Hematopoietic multipotent progenitor cell treated with erythropoietin and hydrocortisone succinate and interleukin-3 and kit ligand, for 17 days (in vitro differentiated cells): ENCODE data around the gene CERS4.
"Not testable (repeated sequence)": the region's sequence is repeated elsewhere in the genome, so short reads cannot be mapped to it uniquely, and the experiment has no call there.

ENCODE experiments used
- DNase-seq: peaks from one replicate; pipeline ENCODE4 v3.0.0-alpha.2; 2015; ENCODE audit warnings: low spot score

CERS4 gene

DNA sequence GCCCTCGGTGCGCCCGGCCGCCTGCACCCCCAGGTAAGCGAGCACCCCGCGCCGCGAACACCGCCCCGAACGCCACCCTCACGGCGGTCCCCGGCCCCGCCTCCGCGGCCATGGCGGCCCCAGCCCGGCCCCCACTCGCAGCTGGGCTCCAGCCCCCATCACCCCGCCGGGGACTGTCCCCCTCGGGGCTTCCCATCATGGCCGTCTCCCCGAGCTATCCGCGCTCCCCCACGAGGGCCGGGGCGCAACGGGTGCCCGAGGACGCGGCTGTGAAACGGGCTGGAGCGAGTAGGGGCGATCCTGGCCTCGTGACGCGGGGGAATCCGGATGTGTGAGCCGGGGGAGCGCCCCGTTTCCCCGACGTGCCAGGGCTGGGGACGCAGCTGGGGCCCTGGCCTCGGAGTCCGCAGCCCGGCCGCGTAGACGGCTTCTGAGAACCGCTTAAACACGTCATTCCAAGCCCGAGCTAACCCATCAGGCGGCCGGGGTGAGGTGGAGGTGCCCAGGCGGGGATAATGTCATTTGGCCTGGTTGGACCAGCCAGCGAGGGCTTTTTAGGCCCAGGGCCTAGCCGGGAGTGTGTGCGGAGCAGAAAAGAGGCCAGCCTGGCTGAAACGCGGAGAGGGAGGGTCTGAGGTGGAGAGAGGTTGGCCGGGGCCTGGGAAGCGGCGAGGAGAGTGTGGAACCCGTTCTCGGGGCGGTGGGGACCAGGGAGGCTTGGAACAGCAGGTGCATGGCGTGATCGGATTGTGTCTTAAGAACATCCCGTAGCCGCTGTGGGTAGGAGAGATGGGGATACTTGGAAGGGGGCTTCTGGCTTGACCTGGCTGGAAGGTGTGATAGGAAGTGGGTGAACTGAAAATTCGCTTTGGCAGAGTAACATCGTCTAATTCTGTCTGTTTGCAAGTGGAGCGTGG is 550 bp downstream of the CERS4 start:
- DNase-seq, result no peak

DNA sequence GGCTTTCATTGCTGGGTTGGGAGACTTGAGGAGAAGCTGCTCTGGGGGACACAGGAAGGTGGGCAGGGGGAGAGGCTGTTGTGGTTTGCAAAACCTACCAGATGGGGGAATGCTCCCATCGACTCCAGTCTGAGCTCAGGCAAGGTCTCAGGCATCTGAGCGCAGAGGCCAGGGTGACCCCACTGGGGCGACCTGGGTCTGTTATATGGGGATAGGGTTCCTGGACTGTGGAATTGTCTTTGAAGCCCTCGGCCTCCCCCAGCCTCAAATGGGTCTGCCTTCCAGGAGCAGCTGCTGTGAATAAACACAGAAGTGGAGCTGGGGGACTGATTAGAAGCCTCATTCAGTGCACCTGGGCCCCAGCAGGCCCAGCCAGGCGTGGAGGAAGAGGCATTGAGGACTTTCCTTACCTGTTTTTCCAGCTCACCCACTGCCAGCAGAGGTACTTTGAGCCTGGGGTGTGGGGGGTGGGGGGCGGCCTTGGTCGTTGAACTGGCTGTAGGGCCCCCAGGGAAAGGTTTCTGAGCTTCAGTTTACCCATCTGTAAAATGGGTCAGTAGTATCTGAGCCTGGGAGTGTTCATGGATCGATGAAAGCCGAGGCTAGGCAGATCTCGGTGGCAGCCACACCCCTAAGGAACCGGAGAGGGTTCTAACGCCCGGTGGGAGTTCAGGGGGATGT is 1.4 kb downstream of the CERS4 start:
- no peak for DNase-seq

DNA sequence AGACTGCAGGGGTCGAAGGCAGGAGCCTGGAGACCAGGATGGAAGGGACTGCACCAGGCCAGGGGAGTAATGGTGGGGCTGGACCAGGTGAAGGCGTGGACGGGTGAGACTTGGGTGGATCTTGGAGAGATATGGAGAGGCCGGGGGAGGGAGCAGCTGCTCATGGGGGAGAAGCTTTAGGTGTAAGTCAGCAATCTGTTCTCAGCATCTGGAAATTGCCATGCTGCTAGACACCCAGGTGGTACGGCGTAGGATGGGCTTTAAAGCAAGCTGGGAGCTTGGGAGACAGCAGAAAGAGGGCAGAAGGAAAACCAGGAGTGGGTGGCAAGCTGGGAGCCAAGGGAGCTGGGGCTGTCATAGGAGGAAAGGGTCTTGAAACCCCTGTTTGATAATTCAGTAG is 3.0 kb downstream of the CERS4 start:
- no peak for DNase-seq

DNA sequence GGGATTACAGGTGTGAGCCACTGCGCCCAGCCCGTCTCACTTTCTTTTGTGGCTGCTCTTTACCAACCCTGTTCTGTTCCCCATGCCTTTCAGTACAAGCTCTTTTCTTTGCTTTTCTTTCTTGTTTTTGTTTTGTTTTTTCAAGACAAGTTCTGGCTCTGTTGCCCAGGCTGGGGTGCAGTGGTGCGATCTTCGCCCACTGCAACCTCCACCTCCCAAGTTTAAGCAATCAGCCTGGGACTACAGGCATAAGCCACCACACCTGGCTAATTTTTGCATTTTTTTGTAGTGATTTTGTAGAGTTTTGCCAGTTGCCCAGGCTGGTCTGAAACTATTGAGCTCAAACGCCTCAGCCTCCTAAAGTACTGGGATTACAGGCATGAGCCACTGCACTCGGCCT is 3.7 kb downstream of the CERS4 start:
- no peak for DNase-seq

DNA sequence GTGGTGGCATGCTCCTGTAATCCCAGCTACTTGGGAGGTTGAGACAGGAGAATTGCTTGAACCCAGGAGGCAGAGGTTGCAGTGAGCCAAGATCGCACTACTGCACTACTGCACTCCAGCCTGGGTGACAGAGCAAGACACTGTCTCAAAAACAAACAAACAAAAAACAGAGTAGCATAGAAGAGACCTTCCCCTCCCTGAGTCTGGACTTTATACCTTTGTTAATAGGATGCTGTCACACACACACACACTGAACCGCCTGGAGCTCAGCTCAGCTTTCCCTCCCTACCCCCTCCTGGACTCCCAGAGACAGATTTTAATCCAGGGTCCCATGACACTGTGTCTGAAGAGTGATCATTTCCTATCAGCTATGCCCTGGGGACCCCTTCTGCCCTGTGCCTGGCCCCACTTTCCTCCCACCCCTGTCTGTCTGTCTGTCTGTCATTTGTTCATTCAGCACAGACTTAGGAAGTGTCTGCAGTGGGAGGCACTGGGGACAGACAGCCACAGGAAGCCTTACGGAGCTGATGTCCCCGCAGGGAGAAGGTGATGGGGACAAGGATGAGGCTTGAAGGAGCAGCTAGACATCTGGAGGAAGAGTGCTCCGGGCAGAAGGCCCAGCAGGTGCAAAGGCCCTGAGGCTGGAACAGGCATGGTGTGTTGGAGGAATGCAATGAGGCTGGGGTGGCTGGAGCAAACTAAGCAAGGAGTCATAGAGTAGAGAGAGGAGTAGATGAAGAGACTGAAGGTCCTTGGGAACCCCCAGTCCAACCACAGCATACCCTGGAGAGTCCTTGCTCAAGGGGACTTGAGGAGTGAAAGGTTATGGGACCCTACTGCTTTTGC is 4.9 kb downstream of the CERS4 start:
- DNase-seq, result no peak

DNA sequence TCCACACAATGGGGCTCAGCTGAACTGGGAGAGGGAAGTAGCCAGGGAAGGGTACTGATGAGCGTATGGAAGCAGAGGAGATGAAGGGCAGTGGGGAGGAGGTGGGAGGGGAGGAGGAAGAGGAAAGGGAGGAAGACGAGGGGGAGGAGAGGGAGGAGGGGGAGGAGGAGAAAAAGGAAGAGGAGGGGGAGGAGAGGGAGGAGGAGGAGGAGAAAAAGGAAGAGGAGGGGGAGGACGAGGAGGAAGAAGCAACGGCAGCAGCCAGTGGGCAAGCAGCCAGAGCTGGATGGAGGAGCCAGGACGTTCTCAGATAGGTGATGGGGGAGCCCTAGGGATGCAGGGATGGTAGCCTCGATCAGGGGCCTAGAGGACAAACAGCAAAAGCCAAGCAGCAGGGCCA is 5.6 kb downstream of the CERS4 start:
- DNase-seq, result no peak

DNA sequence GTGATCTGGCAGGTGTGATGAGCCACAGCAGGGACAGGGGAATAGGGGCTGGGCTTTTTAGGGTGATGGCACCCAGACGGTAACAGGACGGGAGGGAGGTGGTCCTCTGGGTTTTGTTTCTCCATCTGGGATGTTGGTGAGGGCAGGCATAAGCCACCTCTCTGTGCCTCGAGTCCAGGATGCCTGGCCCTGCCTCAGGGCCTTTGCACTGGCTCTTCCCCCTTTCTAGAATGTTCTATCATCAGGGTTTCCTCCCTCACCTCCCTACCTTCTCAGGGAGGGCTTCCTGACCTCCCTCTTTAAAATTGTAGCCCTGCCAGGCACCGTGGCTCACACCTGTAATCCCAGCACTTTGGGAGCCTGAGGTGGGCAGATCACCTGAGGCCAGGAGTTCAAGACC is 6.6 kb downstream of the CERS4 start:
- DNase-seq, result no peak

DNA sequence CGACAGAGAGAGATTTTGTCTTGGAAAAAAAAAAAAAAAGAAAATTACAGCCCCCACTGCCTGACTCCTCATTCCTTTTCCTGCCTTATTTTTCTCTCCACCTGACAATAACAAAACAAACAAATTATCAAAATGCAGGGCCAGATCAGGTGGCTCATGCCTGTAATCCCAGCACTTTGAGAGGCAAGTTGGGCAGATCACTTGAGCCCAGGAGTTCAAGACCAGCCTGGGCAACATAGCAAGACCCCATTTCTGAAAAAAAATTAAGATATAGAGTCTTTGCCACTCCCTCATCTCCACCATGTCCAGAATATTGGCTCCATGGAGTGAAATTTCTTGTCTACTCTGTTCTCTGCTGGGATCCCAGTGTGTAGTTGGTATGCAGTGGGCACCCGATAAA is 7.2 kb downstream of the CERS4 start:
- no peak for DNase-seq

DNA sequence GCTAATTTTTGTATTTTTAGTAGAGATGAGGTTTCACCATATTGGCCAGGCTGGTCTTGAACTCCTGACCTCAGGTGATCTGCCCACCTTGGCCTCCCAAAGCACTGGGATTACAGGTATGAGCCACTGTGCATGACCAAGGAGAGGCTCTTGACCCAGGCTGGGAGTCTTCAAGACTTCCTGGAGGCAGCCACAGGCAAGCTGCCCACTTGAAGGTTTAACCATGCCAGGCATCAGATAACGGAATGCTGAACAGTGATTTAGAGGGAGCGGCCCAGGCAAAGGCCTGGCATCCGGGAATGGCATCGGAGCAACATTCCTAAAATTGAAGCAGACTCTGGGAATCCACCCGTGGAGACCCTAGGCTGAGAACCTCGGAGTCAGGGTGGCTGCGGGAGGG is 9.0 kb downstream of the CERS4 start:
- DNase-seq, result not testable (repeated sequence)

DNA sequence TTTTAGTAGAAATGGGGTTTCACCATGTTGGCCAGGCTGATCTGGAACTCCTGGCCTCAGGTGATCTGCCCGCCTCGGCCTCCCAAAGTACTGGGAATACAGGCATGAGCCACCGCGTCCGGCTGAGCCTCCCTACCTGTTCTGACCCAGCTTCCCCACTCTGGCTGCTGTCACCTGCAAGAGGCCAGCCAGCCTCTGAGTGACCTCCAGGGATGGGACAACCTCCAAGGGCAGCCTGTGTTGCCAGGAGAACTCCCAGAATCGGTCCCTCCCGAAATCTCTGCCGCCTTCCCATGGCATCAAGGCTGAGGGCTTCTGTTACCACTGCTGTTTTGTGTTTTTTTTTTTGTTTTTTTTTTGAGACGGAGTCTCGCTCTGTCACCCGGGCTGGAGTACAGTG is 11.3 kb downstream of the CERS4 start:
- no peak for DNase-seq

DNA sequence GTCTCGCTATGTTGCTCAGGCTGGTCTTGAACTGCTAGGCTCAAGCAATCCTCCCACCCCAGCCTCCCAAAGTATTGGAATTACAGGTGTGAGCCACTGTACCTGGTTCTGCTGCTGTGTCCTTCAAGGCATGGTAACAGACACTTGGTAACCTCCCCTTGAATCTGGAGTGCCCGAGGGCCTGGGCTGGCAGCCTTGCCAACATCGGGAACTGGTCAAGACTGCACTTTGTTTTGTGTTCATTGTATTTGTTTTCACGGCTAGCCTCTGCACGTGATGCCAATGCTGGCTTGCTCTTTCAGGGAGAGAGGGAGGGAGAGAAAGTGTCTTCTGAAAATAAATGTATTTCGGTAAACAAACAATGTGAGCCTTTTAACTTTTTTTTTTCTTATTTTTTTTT is 12.0 kb downstream of the CERS4 start:
- no peak for DNase-seq

DNA sequence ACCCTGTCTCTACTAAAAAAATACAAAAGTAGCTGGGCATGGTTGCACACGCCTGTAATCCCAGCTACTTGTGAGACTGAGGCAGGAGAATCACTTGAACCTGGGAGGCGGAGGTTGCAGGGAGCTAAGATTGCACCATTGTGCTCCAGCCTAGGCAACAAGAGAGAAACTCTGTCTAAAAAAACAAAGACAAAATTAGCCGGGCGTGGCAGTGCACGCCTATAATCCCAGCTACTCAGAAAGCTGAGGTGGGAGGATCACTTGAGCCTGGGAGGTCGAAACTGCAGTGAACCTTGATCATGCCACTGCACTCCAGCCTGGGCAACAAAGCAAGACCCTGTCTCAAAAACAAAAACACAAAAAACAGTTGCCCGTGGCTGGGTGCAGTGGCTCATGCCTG is 14.3 kb downstream of the CERS4 start:
- not testable (repeated sequence) for DNase-seq

DNA sequence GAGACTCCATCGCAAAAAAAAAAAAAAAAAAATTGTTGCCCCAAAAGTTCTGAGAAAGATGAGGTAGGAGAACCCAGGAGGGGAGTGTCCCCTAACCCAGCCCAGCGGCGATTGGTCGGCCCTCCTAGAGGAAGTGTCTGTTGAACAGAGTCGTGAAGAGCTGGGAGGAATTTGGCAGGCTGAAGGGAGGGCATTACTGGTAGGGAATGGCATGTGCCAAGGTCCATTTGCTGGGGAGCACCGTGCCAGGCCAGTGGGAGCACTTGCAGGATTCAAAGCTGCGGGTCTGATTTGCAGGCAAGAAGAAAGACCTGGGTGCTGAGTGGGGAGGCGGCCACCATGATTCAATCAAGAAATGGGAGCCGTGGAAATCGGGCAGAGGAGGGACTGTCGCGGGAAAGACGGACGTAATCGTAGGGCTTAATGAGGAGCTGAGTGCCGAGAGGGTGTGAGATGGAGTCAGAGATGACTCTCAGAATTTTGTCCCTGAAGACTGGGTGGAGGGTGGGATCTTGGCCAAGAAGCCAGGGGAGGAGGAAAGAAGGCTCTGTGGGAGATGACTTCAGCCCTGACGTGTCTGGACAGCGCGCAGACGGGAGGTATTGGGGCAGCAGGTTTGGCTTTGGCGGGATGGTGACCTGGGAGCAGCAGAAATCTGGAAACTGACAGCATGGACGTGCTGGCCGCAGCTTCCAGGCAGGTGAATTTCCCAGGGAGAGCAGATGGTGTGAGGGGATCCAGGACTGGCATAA is 15.4 kb downstream of the CERS4 start:
- DNase-seq, result no peak

DNA sequence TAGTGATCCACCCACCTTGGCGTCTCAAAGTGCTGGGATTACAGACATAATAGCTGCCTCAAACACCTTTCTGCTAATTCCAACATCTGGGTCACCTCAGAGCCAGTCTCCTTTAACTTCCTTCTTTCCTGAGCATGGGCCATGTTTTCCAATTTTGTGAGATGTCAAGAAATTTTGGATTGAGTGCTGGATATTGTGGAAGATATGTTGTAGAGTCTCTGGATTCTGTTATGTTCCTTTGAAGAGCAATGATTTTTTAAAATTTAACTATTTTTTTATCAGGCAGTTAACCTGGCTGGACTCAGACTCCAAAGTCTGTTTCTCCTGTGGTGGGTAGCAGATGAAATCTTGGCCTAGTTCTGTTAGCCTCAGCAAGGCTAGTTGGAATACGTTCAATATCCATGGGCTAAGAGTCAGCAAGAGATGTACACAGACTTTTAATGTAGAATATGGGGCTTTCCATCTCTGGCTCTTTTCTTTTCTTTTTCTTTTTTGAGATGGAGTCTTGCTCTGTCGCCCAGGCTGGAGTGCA is 22.0 kb downstream of the CERS4 start:
- DNase-seq, result no peak

DNA sequence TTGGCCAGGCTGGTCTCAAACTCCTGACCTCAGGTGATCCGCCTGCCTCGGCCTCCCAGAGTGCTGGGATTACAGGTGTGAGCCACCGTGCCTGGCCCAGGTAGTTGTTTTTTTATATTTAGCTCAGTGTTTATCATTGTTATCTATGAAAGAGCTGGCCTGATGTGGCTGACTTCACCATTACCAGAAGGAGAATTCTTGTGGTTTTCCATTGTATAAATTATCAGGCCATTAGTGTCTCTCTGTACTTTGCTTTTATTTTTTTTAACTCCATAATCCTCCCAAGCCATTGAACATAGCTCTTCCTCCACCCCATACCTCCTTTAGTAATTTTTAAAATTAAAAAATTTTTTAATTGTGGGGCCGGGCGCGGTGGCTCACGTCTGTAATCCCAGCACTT is 24.2 kb downstream of the CERS4 start:
- DNase-seq, result no peak

DNA sequence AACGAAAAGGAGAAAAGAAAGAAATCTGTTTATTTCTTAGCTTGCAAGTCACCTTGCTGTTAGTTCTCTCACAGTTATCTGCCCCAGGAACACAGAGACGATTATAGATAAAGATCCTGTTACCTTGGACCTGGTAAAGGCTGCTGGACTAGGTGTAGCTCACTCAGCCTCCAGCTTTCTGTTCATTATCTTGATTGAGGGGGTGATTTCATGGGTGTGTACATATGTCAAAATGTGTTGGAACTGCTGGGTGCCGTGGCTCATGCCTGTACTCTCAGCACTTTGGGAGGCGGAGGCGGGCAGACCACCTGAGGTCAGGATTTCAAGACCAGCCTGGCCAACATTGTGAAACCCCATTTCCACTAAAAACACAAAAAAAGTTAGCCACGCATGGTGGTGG is 27.9 kb downstream of the CERS4 start:
- DNase-seq, result no peak

DNA sequence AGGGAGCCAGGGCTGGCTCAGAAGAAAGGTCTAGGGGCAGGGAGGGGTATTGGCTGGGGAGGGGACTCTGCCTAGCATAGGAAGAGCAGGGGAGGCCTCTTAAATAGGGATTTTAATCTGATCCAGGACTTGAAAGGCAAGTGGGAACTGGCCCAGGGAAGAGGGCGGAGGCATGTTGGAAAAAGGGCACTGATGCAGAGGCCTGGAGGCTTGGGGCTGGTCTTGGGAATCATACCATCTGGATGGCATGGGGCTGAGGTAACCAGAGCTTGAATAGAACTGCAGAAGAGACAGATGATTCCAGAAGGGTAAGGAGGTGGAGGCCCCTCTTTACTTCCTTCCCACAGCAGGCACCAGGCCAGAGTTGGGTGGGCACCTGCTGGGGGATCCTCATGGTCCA is 29.1 kb downstream of the CERS4 start:
- DNase-seq, result no peak

DNA sequence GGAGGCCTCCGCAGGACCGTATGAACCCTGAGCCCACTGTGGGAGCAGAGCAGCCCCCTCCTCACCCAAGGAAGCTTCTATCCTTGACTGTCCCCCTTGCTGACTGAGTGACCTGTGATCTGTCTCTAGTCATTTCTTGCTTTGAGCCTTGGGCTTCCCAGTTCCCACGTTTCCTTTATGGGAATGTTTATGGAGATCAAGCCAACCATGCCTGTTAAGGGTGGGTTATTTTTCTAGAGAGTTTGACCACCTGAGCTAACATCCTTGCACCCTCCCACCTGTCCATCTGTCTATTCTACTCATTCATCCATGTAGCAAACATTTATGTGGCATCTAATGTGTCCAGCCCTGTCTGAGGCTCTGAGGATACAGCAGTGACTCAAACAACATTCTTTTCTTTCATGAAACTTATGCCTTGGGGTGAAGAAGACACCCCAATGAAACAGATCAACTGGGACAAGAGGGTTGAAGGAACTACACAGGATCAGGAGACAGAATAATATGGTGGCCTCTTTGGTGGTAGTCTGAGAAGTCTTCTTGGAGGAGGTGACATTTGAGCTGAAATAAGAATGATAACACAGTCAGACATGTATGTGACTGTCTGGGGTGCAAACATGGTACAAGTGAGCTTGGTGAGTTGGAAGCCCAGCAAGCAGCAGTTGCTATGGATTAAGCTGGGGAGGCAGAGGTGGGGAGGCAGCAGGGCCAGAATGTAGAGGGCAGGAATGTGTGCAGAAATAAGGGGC is 30.5 kb downstream of the CERS4 start:
- DNase-seq, result no peak

DNA sequence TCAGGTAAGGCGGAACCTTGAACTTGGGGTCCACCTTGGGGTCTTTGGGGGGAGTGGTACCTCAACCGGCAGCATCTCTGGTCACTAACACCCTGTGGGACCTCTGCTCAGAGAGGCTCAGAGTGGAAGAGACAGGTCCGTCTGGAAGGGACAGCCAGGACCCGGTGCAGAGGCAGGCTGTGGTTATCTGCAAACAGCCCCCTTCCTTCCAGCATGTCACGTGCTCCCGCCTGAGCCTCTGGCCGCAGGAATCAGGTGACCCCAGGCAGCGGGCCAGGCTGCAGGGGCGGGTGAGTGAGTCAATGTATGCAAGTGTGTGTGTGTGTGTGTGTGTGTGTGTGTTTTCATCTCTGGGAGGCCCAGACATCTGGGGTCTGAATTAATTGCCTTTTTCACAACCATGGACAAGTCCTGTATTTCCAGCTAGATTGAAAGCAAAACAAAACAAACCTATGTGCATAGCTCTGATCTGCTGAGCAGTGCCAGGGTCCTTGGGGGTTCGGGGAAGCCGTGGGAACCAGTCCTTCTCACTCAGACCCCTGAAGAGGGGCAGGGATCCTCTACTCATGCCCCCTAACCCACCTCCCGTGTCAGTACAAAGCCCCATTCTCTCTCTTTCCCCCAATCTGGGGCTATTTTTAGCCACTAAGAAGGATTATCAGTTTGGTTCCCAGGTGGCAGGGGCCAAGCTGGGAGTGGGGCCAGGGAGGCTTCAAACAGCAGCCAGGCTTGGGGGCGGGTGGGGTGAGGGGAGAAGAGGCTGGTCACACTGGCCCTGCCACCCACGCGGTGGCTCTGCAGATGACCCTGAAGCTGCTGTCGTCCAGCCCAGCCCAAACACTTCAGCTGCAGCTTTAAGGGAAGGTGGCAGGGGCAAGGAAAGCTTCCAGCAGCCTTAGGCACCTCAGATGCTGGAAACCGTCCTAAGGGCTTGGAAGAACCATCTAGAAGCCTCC is 31.4 kb downstream of the CERS4 start:
- no peak for DNase-seq

DNA sequence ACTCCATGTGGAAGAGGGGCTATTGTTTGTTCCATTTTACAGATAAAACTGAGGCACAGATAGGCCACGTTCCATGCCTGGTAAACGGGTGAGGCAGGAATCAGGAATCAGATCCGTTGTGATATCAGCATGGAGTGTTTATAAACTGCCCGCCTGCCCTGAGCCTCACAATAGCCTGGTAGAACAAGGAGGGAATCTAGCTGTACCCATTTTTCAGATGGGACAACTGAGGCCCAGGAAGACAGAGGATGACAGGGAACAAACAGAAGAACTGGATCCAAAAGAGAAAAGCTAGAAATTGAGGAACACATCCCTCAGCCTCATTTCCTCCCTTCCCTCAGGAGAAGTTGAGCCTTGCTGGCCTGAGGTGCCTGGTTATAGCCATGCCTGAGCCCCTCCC is 32.5 kb downstream of the CERS4 start:
- DNase-seq, result no peak
